PC-9 (cell line): ENCODE data around the gene ZCCHC10.

Source experiments
- EZH2 ChIP-seq: fragments of 200-600 bp; sonication (generic); IDR thresholded peaks from 2 replicates; pipeline ENCODE4 v1.8.0; 2017; ENCODE audit warnings: antibody characterized with exemption, low read depth
- TF ChIP-seq, protein P1 (sequence below): fragments of 200-600 bp; sonication (generic); conservative IDR thresholded peaks from 2 replicates; pipeline ENCODE4 v1.6.1; 2017; ENCODE audit warnings: mixed run types, antibody characterized with exemption, mild to moderate bottlenecking, moderate library complexity

DNA sequence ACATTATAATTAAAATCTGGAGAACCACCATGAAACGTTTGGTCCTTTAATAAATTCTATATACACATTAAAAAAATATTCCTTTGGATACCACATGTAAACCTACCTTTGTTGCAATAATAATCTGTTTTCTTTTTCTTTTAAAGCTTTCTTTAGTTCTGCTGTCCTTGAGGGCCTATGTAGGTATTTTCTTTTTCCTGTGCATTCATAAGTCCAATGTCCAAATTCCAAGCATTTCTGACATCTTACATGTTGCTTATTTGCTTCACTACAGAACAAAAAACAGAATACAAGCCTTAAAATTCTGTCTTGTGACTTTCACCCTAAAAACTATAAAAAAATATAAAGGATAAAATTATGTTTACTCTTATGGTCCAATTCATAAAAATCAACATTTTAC, 19.7 kb downstream of the ZCCHC10 start:
- TF ChIP-seq, protein P1, sequence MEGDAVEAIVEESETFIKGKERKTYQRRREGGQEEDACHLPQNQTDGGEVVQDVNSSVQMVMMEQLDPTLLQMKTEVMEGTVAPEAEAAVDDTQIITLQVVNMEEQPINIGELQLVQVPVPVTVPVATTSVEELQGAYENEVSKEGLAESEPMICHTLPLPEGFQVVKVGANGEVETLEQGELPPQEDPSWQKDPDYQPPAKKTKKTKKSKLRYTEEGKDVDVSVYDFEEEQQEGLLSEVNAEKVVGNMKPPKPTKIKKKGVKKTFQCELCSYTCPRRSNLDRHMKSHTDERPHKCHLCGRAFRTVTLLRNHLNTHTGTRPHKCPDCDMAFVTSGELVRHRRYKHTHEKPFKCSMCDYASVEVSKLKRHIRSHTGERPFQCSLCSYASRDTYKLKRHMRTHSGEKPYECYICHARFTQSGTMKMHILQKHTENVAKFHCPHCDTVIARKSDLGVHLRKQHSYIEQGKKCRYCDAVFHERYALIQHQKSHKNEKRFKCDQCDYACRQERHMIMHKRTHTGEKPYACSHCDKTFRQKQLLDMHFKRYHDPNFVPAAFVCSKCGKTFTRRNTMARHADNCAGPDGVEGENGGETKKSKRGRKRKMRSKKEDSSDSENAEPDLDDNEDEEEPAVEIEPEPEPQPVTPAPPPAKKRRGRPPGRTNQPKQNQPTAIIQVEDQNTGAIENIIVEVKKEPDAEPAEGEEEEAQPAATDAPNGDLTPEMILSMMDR: no peak
- TF ChIP-seq EZH2: no peak
